ENCODE data around the gene ZBTB32.

Gene ZBTB32

DNA sequence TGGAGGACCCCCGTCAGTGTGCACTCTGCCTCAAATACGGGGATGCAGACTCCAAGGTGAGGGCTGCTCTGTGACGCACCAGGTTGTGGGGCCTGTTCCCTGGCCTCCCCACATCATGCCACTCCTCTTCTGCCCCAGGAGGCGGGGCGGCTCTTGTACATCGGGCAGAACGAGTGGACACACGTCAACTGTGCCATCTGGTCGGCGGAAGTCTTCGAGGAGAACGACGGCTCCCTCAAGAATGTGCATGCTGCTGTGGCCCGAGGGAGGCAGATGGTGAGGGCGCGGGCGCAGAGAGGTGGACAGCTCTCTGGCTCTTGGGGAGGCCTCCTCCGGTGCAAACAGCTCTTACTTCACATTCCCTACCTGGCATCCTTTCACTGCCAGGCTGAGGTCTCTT, 24.7 kb downstream of the ZBTB32 start:
- TF ChIP-seq, protein P1, sequence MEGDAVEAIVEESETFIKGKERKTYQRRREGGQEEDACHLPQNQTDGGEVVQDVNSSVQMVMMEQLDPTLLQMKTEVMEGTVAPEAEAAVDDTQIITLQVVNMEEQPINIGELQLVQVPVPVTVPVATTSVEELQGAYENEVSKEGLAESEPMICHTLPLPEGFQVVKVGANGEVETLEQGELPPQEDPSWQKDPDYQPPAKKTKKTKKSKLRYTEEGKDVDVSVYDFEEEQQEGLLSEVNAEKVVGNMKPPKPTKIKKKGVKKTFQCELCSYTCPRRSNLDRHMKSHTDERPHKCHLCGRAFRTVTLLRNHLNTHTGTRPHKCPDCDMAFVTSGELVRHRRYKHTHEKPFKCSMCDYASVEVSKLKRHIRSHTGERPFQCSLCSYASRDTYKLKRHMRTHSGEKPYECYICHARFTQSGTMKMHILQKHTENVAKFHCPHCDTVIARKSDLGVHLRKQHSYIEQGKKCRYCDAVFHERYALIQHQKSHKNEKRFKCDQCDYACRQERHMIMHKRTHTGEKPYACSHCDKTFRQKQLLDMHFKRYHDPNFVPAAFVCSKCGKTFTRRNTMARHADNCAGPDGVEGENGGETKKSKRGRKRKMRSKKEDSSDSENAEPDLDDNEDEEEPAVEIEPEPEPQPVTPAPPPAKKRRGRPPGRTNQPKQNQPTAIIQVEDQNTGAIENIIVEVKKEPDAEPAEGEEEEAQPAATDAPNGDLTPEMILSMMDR (IDR thresholded peaks at IDR 0.05; ENCODE audit: low read depth, low read length) = no peak
- DNase-seq (ENCODE audit: extremely low read depth, low read depth) = no peak

DNA sequence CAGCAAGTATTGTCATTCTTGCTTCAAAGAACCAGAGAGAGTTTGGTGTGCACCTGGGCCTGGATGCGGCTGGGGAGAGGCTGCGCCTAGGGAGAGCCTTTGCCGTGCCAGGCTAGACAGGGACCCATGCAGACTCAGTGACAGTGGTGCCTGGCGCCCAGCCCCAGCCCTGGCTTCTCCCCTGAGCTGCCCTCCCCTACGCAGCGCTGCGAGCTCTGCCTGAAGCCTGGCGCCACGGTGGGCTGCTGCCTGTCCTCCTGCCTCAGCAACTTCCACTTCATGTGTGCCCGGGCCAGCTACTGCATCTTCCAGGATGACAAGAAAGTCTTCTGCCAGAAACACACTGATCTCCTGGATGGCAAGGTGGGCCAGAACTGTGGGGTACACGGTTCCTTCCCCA, 25.4 kb downstream of the ZBTB32 start:
- TF ChIP-seq, protein P1 (IDR thresholded peaks at IDR 0.05; ENCODE audit: low read depth, low read length) = no peak
- DNase-seq (ENCODE audit: extremely low read depth, low read depth) = no peak

DNA sequence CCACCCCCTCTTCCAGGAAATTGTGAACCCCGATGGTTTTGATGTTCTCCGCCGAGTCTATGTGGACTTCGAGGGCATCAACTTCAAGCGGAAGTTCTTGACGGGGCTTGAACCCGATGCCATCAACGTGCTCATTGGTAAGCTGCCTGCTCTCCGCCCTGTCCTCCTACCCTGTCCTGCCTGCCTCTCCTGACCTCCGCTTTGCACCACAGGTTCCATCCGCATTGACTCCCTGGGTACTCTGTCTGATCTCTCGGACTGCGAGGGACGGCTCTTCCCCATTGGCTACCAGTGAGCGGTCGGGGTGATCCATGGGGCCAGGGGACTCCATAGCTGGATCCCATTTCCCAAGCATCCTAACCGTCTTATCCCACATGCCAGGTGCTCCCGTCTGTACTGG, 26.0 kb downstream of the ZBTB32 start:
- TF ChIP-seq, protein P1 (IDR thresholded peaks at IDR 0.05; ENCODE audit: low read depth, low read length) = no peak
- no peak for DNase-seq (ENCODE audit: extremely low read depth, low read depth)

DNA sequence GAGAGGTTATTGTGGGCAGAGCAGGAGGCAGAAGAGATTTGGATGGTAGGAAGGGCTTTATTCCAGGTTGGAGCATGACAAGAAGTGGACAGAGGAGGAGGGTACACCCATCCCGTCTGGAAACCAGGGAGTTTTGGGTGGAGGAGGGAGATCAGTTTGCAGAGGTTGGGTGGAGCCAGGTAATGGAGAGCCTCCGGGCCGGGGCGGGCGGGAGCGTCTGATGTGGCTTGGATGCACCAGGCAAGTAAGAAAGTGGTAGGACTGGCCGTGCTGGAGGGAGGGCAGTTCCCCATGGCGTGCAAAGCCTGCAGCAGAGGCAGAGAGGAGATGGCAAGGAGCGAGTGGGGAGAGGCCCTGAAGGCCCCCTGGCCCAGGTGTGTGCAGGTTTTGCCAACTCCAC, 27.0 kb downstream of the ZBTB32 start:
- no peak for DNase-seq (ENCODE audit: extremely low read depth, low read depth)
- TF ChIP-seq, protein P1 (IDR thresholded peaks at IDR 0.05; ENCODE audit: low read depth, low read length) = no peak

DNA sequence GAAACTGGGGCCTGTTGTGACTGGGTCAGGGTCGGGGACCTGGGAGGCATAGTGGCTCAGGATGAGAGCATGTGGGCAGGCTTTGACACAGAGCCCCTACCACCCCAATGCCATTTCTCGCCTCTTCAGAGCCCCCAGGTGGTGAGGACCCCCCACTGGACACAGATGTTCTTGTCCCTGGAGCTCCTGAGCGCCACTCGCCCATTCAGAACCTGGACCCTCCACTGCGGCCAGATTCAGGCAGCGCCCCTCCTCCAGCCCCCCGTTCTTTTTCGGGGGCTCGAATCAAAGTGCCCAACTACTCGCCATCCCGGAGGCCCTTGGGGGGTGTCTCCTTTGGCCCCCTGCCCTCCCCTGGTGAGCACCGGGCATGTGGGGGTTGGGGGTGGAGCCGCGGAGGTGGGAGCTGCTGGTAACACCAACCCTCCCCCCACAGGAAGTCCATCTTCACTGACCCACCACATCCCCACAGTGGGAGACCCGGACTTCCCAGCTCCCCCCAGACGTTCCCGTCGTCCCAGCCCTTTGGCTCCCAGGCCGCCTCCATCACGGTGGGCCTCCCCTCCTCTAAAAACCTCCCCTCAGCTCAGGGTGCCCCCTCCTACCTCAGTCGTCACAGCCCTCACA, 27.5 kb downstream of the ZBTB32 start:
- DNase-seq (ENCODE audit: extremely low read depth, low read depth) = no peak
- TF ChIP-seq, protein P1 (IDR thresholded peaks at IDR 0.05; ENCODE audit: low read depth, low read length) = no peak

DNA sequence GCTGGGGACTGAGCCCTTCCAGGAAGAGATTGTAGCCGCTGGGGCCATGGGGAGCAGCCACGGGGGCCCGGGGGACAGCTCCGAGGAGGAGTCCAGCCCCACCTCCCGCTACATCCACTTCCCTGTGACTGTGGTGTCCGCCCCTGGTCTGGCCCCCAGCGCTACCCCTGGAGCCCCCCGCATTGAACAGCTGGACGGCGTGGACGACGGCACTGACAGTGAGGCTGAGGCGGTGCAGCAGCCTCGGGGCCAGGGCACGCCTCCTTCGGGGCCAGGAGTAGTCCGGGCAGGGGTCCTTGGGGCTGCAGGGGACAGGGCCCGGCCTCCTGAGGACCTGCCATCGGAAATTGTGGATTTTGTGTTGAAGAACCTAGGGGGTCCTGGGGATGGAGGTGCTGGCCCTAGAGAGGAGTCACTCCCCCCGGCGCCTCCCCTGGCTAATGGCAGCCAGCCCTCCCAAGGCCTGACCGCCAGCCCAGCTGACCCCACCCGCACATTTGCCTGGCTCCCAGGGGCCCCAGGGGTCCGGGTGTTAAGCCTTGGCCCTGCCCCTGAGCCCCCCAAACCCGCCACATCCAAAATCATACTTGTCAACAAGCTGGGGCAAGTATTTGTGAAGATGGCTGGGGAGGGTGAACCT, 28.3 kb downstream of the ZBTB32 start:
- DNase-seq (ENCODE audit: extremely low read depth, low read depth) = no peak
- TF ChIP-seq, protein P1 (IDR thresholded peaks at IDR 0.05; ENCODE audit: low read depth, low read length) = no peak

DNA sequence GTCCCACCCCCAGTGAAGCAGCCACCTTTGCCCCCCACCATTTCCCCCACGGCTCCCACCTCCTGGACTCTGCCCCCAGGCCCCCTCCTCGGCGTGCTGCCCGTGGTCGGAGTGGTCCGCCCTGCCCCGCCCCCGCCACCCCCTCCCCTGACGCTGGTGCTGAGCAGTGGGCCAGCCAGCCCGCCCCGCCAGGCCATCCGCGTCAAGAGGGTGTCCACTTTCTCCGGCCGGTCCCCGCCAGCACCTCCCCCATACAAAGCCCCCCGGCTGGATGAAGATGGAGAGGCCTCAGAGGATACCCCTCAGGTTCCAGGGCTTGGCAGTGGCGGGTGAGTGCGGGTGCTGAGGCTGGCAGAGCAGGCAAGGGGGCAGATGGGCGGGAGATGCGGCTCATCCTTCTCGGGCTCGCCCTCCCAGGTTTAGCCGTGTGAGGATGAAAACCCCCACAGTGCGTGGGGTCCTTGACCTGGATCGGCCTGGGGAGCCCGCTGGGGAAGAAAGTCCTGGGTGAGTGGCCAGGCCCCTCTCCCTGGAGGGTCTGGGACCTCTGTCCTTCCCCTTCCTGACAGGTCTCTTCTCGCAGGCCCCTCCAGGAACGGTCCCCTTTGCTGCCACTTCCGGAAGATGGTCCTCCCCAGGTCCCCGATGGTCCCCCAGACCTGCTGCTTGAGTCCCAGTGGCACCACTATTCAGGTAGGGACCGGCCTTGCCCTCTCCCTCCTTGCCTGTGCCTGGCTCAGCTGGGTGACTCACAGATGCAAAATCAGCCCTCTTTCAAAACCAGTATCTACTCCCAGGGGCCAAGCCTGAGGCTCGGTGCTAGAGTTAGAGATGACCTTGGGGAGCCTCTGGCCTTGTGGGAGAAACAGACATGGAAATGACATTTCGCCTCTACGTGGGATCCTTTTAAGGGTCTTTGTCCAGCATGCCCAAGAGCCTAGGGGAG, 29.1 kb downstream of the ZBTB32 start:
- TF ChIP-seq, protein P1 (IDR thresholded peaks at IDR 0.05; ENCODE audit: low read depth, low read length) = no peak
- DNase-seq (ENCODE audit: extremely low read depth, low read depth) = no peak
